SHP77 treated with DMSO at 0.1 percent for 48 hours (cell line): Measurements from ENCODE around the gene C4orf17.
"Not testable (repeated sequence)": the region's sequence is repeated elsewhere in the genome, so short reads cannot be mapped to it uniquely, and the experiment has no call there.

Source experiments
- DNase-seq: peaks from one replicate; lab custom pipeline; 2025; lab: John Stamatoyannopoulos, UW

Gene C4orf17

GRCh38 chr4:99510721-99511120 is at the start of gene C4orf17:
Gene C4orf17, plus strand, starts transcription at chr4:99511021. Its CDS starts 2,061 bp downstream, at chr4:99513082.
- DNase-seq, result no peak

GRCh38 chr4:99461623-99462401 is 49.0 kb upstream of the C4orf17 start:
- no peak for DNase-seq

GRCh38 chr4:99462875-99463464 is 47.9 kb upstream of the C4orf17 start:
- peak; percentile 2 for DNase-seq

GRCh38 chr4:99463566-99463965 is 47.3 kb upstream of the C4orf17 start:
- DNase-seq, result no peak

GRCh38 chr4:99467887-99468286 is 42.9 kb upstream of the C4orf17 start:
- DNase-seq, result no peak

GRCh38 chr4:99468889-99469288 is 41.9 kb upstream of the C4orf17 start:
- no peak for DNase-seq

GRCh38 chr4:99471349-99471748 is 39.5 kb upstream of the C4orf17 start:
- DNase-seq, result no peak

GRCh38 chr4:99471896-99472295 is 38.9 kb upstream of the C4orf17 start:
- DNase-seq, result no peak

- no peak for DNase-seq
Observed at GRCh38 chr4:99473131-99473530, 37.7 kb upstream of the C4orf17 start.

GRCh38 chr4:99483636-99484035 is 27.2 kb upstream of the C4orf17 start:
- no peak for DNase-seq

GRCh38 chr4:99485212-99485611 is 25.6 kb upstream of the C4orf17 start:
- no peak for DNase-seq

GRCh38 chr4:99486648-99487047 is 24.2 kb upstream of the C4orf17 start:
- DNase-seq, result not testable (repeated sequence)

GRCh38 chr4:99490286-99490685 is 20.5 kb upstream of the C4orf17 start:
- no peak for DNase-seq

- DNase-seq, result peak; percentile 1
Observed at GRCh38 chr4:99504804-99505502, 5.9 kb upstream of the C4orf17 start.

- peak; percentile 2 for DNase-seq
Observed at GRCh38 chr4:99506781-99507180, 4.0 kb upstream of the C4orf17 start.

- no peak for DNase-seq
Observed at GRCh38 chr4:99507349-99507748, 3.5 kb upstream of the C4orf17 start.

GRCh38 chr4:99507762-99508161 is 3.1 kb upstream of the C4orf17 start:
- no peak for DNase-seq

GRCh38 chr4:99518601-99519295 is 7.9 kb downstream of the C4orf17 start:
- DNase-seq, result no peak

GRCh38 chr4:99529228-99529627 is 18.4 kb downstream of the C4orf17 start:
- no peak for DNase-seq

GRCh38 chr4:99529956-99530355 is 19.1 kb downstream of the C4orf17 start:
- no peak for DNase-seq

GRCh38 chr4:99534699-99535098 is 23.9 kb downstream of the C4orf17 start:
- not testable (repeated sequence) for DNase-seq

- no peak for DNase-seq
Observed at GRCh38 chr4:99536271-99536670, 25.4 kb downstream of the C4orf17 start.
